Gastrocnemius medialis (tissue), 4 donors: ENCODE measurements around the gene SPI1.

Experiments used
- CTCF ChIP-seq, 5 experiments: fragments of 450-650 bp in 3 of 5; fragments of 200-600 bp in 2 of 5; sonication (generic) in 2 of 5; IDR thresholded peaks in 4 of 5; conservative IDR thresholded peaks in 1 of 5; 1 replicate in 4 of 5; 2 replicates in 1 of 5; pipeline ENCODE4 v1.5.1; 2016 to 2019; ENCODE audit warnings: antibody characterized with exemption in 5 of 5, mild to moderate bottlenecking in 3 of 5, moderate library complexity in 3 of 5
- POLR2A ChIP-seq, 2 donors: fragments of 450-650 bp; IDR thresholded peaks; one replicate each; pipeline ENCODE4 v1.6.1; 2017; ENCODE audit warnings: antibody characterized with exemption in 2 of 2, mild to moderate bottlenecking in 2 of 2, moderate library complexity in 2 of 2

- TF ChIP-seq CTCF (IDR thresholded peaks at IDR 0.05 in 4 of 5, conservative IDR thresholded peaks at IDR 0.05 in 1 of 5) (no peak), POLR2A (IDR thresholded peaks at IDR 0.05) (no peak)
Measured at GRCh38 chr11:47361419-47361818, 16.9 kb downstream of the SPI1 start.
